SK-N-SH (cell line): Measurements from ENCODE around the gene TAAR2. TPM values are rescaled to one million over a fixed set of nuclear protein-coding genes. Genes with fewer than 3 reads are reported as not detected.

Experiments
- CTCF ChIA-PET: fragments of 300-600, 350-600 bp; formaldehyde crosslinking; extraction: SDS; loops from one replicate; lab custom pipeline; 2021; lab: Yijun Ruan, JAX
- POLR2A ChIA-PET: fragments of 350-600 bp; sonication (Branson Sonifier 250); formaldehyde crosslinking; extraction: SDS; loops from one replicate; lab custom pipeline; 2020; ENCODE audit warnings: antibody characterized with exemption, inconsistent platforms; lab: Yijun Ruan, JAX
- DNase-seq: peaks from one replicate; pipeline ENCODE4 v3.0.0; 2012
- H2AFZ ChIP-seq: fragments of 200-600 bp; sonication (generic); 2 replicates; pipeline ENCODE4 v1.8.1; 2016; ENCODE audit warnings: antibody characterized with exemption, mild to moderate bottlenecking, low read depth
- H3F3A ChIP-seq: fragments of 200-600 bp; sonication (generic); replicated peaks from 2 replicates; pipeline ENCODE3; 2016; ENCODE audit warnings: antibody characterized with exemption, mild to moderate bottlenecking; ENCODE audit not compliant: insufficient read depth
- H3K27ac ChIP-seq, 2 experiments: fragments of 200-500 bp in 1 of 2; fragments of 200-600 bp in 1 of 2; sonication (Bioruptor generic) in 1 of 2; sonication (generic), shearing (Covaris generic) in 1 of 2; 2 replicates each; pipeline versions ENCODE4 v1.5.1 to v1.6.1; 2014 to 2016; ENCODE audit warnings: low read depth in 2 of 2, inconsistent platforms in 1 of 2, low read length in 1 of 2, mild to moderate bottlenecking in 1 of 2, mixed read lengths in 1 of 2
- H3K27me3 ChIP-seq: fragments of 200-600 bp; sonication (generic), shearing (Covaris generic); 2 replicates; pipeline ENCODE4 v1.6.1; 2016; ENCODE audit warnings: mixed run types; ENCODE audit not compliant: insufficient read depth
- H3K36me3 ChIP-seq, 2 experiments: fragments of 200-500 bp in 1 of 2; fragments of 200-600 bp in 1 of 2; sonication (Bioruptor generic) in 1 of 2; sonication (generic) in 1 of 2; replicated peaks in 1 of 2; 2 replicates each; pipeline versions ENCODE3 to v1.5.1; 2014 to 2016; ENCODE audit warnings: low read length in 1 of 2, mild to moderate bottlenecking in 1 of 2; ENCODE audit not compliant: insufficient read depth in 2 of 2, control insufficient read depth in 1 of 2
- H3K4me1 ChIP-seq, 2 experiments: fragments of 200-500 bp in 1 of 2; fragments of 200-600 bp in 1 of 2; sonication (Bioruptor generic) in 1 of 2; sonication (generic), shearing (Covaris generic) in 1 of 2; 2 replicates each; pipeline versions ENCODE4 v1.5.1 to v1.6.1; 2014 to 2016; ENCODE audit warnings: low read depth in 1 of 2, low read length in 1 of 2, mixed run types in 1 of 2; ENCODE audit not compliant: insufficient read depth in 2 of 2, control insufficient read depth in 1 of 2
- H3K4me2 ChIP-seq: fragments of 200-600 bp; sonication (generic), shearing (Covaris generic); 2 replicates; pipeline ENCODE4 v1.6.1; 2017; ENCODE audit warnings: mixed run types
- H3K4me3 ChIP-seq, 2 experiments: fragments of 200-500 bp in 1 of 2; fragments of 200-600 bp in 1 of 2; sonication (Bioruptor generic) in 1 of 2; sonication (generic), shearing (Covaris generic) in 1 of 2; 2 replicates each; pipeline versions ENCODE4 v1.5.1 to v1.8.1; 2014 to 2016; ENCODE audit warnings: low read depth in 2 of 2, inconsistent platforms in 1 of 2, low read length in 1 of 2, mild to moderate bottlenecking in 1 of 2, mixed read lengths in 1 of 2, moderate library complexity in 1 of 2
- H3K79me2 ChIP-seq: fragments of 200-600 bp; sonication (generic); 2 replicates; pipeline ENCODE4 v1.8.1; 2017; ENCODE audit warnings: mild to moderate bottlenecking; ENCODE audit not compliant: insufficient read depth
- H3K9ac ChIP-seq: fragments of 200-600 bp; sonication (generic); 2 replicates; pipeline ENCODE4 v1.6.1; 2017; ENCODE audit warnings: mixed run types
- H3K9me2 ChIP-seq: fragments of 200-600 bp; sonication (generic); 2 replicates; pipeline ENCODE4 v1.6.1; 2017; ENCODE audit warnings: mixed run types
- H3K9me3 ChIP-seq: fragments of 200-600 bp; sonication (generic); 2 replicates; pipeline ENCODE4 v1.6.1; 2017; ENCODE audit warnings: mixed run types, mild to moderate bottlenecking, moderate library complexity
- H4K20me1 ChIP-seq: fragments of 200-600 bp; sonication (generic); 2 replicates; pipeline ENCODE4 v1.6.1; 2017; ENCODE audit warnings: mild to moderate bottlenecking, mixed run types; ENCODE audit not compliant: insufficient read depth
- CHD2 ChIP-seq: fragments of 150-350 bp; IDR thresholded peaks from 2 replicates; pipeline ENCODE4 v1.6.1; 2018; ENCODE audit warnings: low read length; ENCODE audit not compliant: partially characterized antibody
- ELF1 ChIP-seq: IDR thresholded peaks from 2 replicates; pipeline ENCODE4 v1.4.0; 2012
- EP300 ChIP-seq, 2 experiments: IDR thresholded peaks; 2 replicates each; pipeline versions ENCODE4 v1.4.0 to v1.6.1; 2012; ENCODE audit warnings: borderline replicate concordance in 1 of 2, low read depth in 1 of 2, low read length in 1 of 2
- FOSL2 ChIP-seq: IDR thresholded peaks from 2 replicates; pipeline ENCODE4 v1.4.0; 2012; ENCODE audit warnings: low read depth, mild to moderate bottlenecking, moderate library complexity, borderline replicate concordance
- FOXJ3 ChIP-seq: sonication (generic); formaldehyde crosslinking; IDR thresholded peaks from 2 replicates; pipeline ENCODE4 v1.5.1; 2020; ENCODE audit warnings: mild to moderate bottlenecking, missing genetic modification reagents
- FOXM1 ChIP-seq: IDR thresholded peaks from 2 replicates; pipeline ENCODE4 v1.4.0; 2012; ENCODE audit warnings: low read depth, mild to moderate bottlenecking
- GATA2 ChIP-seq: sonication (generic); formaldehyde crosslinking; IDR thresholded peaks from 2 replicates; pipeline ENCODE4 v1.5.0; 2020; ENCODE audit warnings: mild to moderate bottlenecking, missing genetic modification reagents
- MEF2A ChIP-seq: IDR thresholded peaks from 2 replicates; pipeline ENCODE4 v1.4.0; 2012; ENCODE audit warnings: low read depth, borderline replicate concordance
- MXI1 ChIP-seq: IDR thresholded peaks from 2 replicates; pipeline ENCODE4 v1.6.1; 2012; ENCODE audit warnings: mild to moderate bottlenecking, low read depth, low read length, improper control_type of control experiment
- RXRA ChIP-seq: IDR thresholded peaks from 2 replicates; pipeline ENCODE4 v1.4.0; 2012; ENCODE audit warnings: low read depth, mild to moderate bottlenecking, borderline replicate concordance
- SMC3 ChIP-seq: IDR thresholded peaks from 2 replicates; pipeline ENCODE4 v1.6.1; 2012; ENCODE audit warnings: low read depth, low read length, improper control_type of control experiment
- TCF12 ChIP-seq: IDR thresholded peaks from 2 replicates; pipeline ENCODE4 v1.4.0; 2012
- TEAD4 ChIP-seq: IDR thresholded peaks from 2 replicates; pipeline ENCODE4 v1.4.0; 2012; ENCODE audit warnings: mild to moderate bottlenecking, borderline replicate concordance; ENCODE audit not compliant: insufficient read depth
- USF1 ChIP-seq: IDR thresholded peaks from 2 replicates; pipeline ENCODE4 v1.4.0; 2012; ENCODE audit warnings: low read depth, borderline replicate concordance
- YY1 ChIP-seq: IDR thresholded peaks from 2 replicates; pipeline ENCODE4 v1.4.0; 2012; ENCODE audit warnings: low read depth, mild to moderate bottlenecking
- WGBS: methylation state at CpG from one replicate; pipeline ENCODE4 v1.1.6; 2017; ENCODE audit warnings: low lambda C conversion rate; 5-methylcytosine and 5-hydroxymethylcytosine counted together
- polyA plus RNA-seq, 3 experiments: library from polyadenylated mRNA; depleted of rRNA; stranded (reverse); fragments of >200 nt; gene quantifications; 2 replicates each; pipeline ENCODE4 v1.2.3, GENCODE V29; 2012
- TF ChIP-seq, protein P1 (sequence below): fragments of 150-350 bp; IDR thresholded peaks from 2 replicates; pipeline ENCODE4 v1.6.1; 2016; ENCODE audit warnings: mild to moderate bottlenecking, low read depth, low read length
- TF ChIP-seq, protein P2 (sequence below): fragments of 200-600 bp; sonication (generic); IDR thresholded peaks from 2 replicates; pipeline ENCODE4 v1.6.1; 2017; ENCODE audit warnings: antibody characterized with exemption, mild to moderate bottlenecking, moderate library complexity
- TF ChIP-seq, protein P3 (sequence below): IDR thresholded peaks from 2 replicates; pipeline ENCODE4; 2012
- TF ChIP-seq, protein P4 (sequence below): IDR thresholded peaks from 2 replicates; pipeline ENCODE4 v1.4.0; 2012; ENCODE audit warnings: low read depth

Gene TAAR2
- polyA plus RNA-seq, 1 of the 3 experiments (the other 2 are of a cell fraction) = not detected

GRCh38 chr6:132596201-132596600 is 27.9 kb downstream of the TAAR2 start:
- H3K4me3 ChIP-seq = no peak overlapping the region
- no peaks in the 10 kb centered on the region for H3K9me3 ChIP-seq
- ChIA-PET POLR2A (no interaction called here), CTCF (interaction anchor here (0.7 kb wide), 1 partner anchor 316 kb away, joined by 3 read pairs; no protein-coding TSS in a partner anchor)
- no peaks in the 10 kb centered on the region; the same call in 1 of the 2 replicates for H3K27me3 ChIP-seq
- no peak overlapping the region for H3K9ac ChIP-seq
- no peak overlapping the region for H2AFZ ChIP-seq
- no peak for TF ChIP-seq EP300 (IDR thresholded peaks at IDR 0.05; ENCODE audit: borderline replicate concordance in 1 of 2, low read depth in 1 of 2, low read length in 1 of 2)
- TF ChIP-seq, protein P1, sequence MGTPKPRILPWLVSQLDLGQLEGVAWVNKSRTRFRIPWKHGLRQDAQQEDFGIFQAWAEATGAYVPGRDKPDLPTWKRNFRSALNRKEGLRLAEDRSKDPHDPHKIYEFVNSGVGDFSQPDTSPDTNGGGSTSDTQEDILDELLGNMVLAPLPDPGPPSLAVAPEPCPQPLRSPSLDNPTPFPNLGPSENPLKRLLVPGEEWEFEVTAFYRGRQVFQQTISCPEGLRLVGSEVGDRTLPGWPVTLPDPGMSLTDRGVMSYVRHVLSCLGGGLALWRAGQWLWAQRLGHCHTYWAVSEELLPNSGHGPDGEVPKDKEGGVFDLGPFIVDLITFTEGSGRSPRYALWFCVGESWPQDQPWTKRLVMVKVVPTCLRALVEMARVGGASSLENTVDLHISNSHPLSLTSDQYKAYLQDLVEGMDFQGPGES = no peak
- TF ChIP-seq, protein P2, sequence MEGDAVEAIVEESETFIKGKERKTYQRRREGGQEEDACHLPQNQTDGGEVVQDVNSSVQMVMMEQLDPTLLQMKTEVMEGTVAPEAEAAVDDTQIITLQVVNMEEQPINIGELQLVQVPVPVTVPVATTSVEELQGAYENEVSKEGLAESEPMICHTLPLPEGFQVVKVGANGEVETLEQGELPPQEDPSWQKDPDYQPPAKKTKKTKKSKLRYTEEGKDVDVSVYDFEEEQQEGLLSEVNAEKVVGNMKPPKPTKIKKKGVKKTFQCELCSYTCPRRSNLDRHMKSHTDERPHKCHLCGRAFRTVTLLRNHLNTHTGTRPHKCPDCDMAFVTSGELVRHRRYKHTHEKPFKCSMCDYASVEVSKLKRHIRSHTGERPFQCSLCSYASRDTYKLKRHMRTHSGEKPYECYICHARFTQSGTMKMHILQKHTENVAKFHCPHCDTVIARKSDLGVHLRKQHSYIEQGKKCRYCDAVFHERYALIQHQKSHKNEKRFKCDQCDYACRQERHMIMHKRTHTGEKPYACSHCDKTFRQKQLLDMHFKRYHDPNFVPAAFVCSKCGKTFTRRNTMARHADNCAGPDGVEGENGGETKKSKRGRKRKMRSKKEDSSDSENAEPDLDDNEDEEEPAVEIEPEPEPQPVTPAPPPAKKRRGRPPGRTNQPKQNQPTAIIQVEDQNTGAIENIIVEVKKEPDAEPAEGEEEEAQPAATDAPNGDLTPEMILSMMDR = no peak
- no peak for TF ChIP-seq RXRA
- TF ChIP-seq MEF2A = no peak
- TF ChIP-seq USF1 = no peak
- TF ChIP-seq CHD2 = no peak
- TF ChIP-seq ELF1 = no peak
- no peak for TF ChIP-seq FOXM1
- TF ChIP-seq MXI1 = no peak
- TF ChIP-seq, protein P3, sequence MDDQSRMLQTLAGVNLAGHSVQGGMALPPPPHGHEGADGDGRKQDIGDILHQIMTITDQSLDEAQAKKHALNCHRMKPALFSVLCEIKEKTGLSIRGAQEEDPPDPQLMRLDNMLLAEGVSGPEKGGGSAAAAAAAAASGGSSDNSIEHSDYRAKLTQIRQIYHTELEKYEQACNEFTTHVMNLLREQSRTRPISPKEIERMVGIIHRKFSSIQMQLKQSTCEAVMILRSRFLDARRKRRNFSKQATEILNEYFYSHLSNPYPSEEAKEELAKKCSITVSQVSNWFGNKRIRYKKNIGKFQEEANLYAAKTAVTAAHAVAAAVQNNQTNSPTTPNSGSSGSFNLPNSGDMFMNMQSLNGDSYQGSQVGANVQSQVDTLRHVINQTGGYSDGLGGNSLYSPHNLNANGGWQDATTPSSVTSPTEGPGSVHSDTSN = no peak
- no peak for TF ChIP-seq GATA2 (CRISPR knock-in tag)
- TF ChIP-seq SMC3 = no peak
- TF ChIP-seq FOXJ3 (CRISPR knock-in tag) = no peak
- TF ChIP-seq, protein P4, sequence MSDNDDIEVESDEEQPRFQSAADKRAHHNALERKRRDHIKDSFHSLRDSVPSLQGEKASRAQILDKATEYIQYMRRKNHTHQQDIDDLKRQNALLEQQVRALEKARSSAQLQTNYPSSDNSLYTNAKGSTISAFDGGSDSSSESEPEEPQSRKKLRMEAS = no peak
- TF ChIP-seq FOSL2 = no peak
- TF ChIP-seq YY1 = no peak
- TF ChIP-seq TCF12 = no peak
- no peak for TF ChIP-seq TEAD4
- H3K4me2 ChIP-seq = no peak overlapping the region
- H3K36me3 ChIP-seq = no peaks in the 10 kb centered on the region
- no peaks in the 10 kb centered on the region for H3K4me1 ChIP-seq
- no peaks in the 10 kb centered on the region for H3K9me2 ChIP-seq
- no peak for DNase-seq
- no peaks in the 10 kb centered on the region for H3F3A ChIP-seq
- no peaks in the 10 kb centered on the region for H4K20me1 ChIP-seq
- no peaks in the 10 kb centered on the region for H3K79me2 ChIP-seq
- 25% methylated on average over 6 of the region's 6 CpGs for WGBS
- no peak overlapping the region for H3K27ac ChIP-seq
